ENCODE measurements around the gene LAMA5.

LAMA5 gene

GRCh38 chr20:62314711-62315302 lies 52.3 kb downstream of the LAMA5 start:
- no peak for DNase-seq (ENCODE audit: low read depth in 2 of 2)

GRCh38 chr20:62314339-62314638 lies 52.8 kb downstream of the LAMA5 start:
- no peak for DNase-seq (ENCODE audit: low read depth in 2 of 2)

- no peak for DNase-seq (ENCODE audit: low read depth in 2 of 2)
These were observed 53.4 kb downstream of the LAMA5 start for GRCh38 chr20:62313460-62314338.

- DNase-seq (ENCODE audit: low read depth in 2 of 2), result no peak
These were observed 54.1 kb downstream of the LAMA5 start for GRCh38 chr20:62313021-62313420.

GRCh38 chr20:62312662-62312977 lies 54.5 kb downstream of the LAMA5 start:
- DNase-seq (ENCODE audit: low read depth in 2 of 2), result no peak

- DNase-seq (ENCODE audit: low read depth in 2 of 2), result no peak
These were observed 55.1 kb downstream of the LAMA5 start for GRCh38 chr20:62311832-62312661.

GRCh38 chr20:62311150-62311549 lies 56.0 kb downstream of the LAMA5 start:
- no peak for DNase-seq (ENCODE audit: low read depth in 2 of 2)

GRCh38 chr20:62310757-62311121 lies 56.4 kb downstream of the LAMA5 start:
- no peak for DNase-seq (ENCODE audit: low read depth in 2 of 2)

- no peak for DNase-seq (ENCODE audit: low read depth in 2 of 2)
These were observed 57.0 kb downstream of the LAMA5 start for GRCh38 chr20:62309947-62310756.

GRCh38 chr20:62309198-62309944 lies 57.7 kb downstream of the LAMA5 start:
- no peak for DNase-seq (ENCODE audit: low read depth in 2 of 2)

GRCh38 chr20:62308102-62308822 lies 58.9 kb downstream of the LAMA5 start:
- DNase-seq (ENCODE audit: low read depth in 2 of 2), result no peak

- no peak for DNase-seq (ENCODE audit: low read depth in 2 of 2)
These were observed 59.6 kb downstream of the LAMA5 start for GRCh38 chr20:62307226-62308101.

GRCh38 chr20:62306414-62307187 lies 60.5 kb downstream of the LAMA5 start:
- no peak for DNase-seq (ENCODE audit: low read depth in 2 of 2)

- DNase-seq (ENCODE audit: low read depth in 2 of 2), result no peak
These were observed 61.2 kb downstream of the LAMA5 start for GRCh38 chr20:62305765-62306413.

- no peak for DNase-seq (ENCODE audit: low read depth in 2 of 2)
These were observed 61.9 kb downstream of the LAMA5 start for GRCh38 chr20:62305149-62305764.

GRCh38 chr20:62304331-62305148 lies 62.6 kb downstream of the LAMA5 start:
- no peak for DNase-seq (ENCODE audit: low read depth in 2 of 2)

Measured in stimulated activated CD8-positive, alpha-beta memory T cell treated with anti-CD3 and anti-CD28 coated beads, Interleukin-7, amount 100 ng/mL, for 4 hours (primary cell).